VCaP (cell line): ENCODE measurements around the gene JADE1.

Source experiments
- H3K27ac ChIP-seq: fragments of 450-650 bp; 2 replicates; pipeline ENCODE4 v1.5.1; 2017
- CTCF ChIP-seq: fragments of 450-650 bp; conservative IDR thresholded peaks from 2 replicates; pipeline ENCODE4 v1.5.1; 2017; ENCODE audit warnings: mild to moderate bottlenecking, moderate library complexity

JADE1 gene

GRCh38 chr4:128776794-128777216, 32.7 kb upstream of the JADE1 start:
- no peak for TF ChIP-seq CTCF
- no peak overlapping the region for H3K27ac ChIP-seq

GRCh38 chr4:128780688-128781087, 28.8 kb upstream of the JADE1 start:
- no peak for TF ChIP-seq CTCF
- no peak overlapping the region for H3K27ac ChIP-seq

GRCh38 chr4:128782076-128782715, 27.3 kb upstream of the JADE1 start:
- TF ChIP-seq CTCF, result peak; percentile 67
- H3K27ac ChIP-seq, result no peak overlapping the region

- H3K27ac ChIP-seq, result no peak overlapping the region
- no peak for TF ChIP-seq CTCF
Observed at GRCh38 chr4:128782875-128783614, 26.5 kb upstream of the JADE1 start.

- no peak for TF ChIP-seq CTCF
- no peak overlapping the region for H3K27ac ChIP-seq
Observed at GRCh38 chr4:128787509-128788311, 21.8 kb upstream of the JADE1 start.

- no peak overlapping the region for H3K27ac ChIP-seq
- TF ChIP-seq CTCF, result no peak
Observed at GRCh38 chr4:128793859-128794672, 15.4 kb upstream of the JADE1 start.

GRCh38 chr4:128796934-128797333, 12.6 kb upstream of the JADE1 start:
- no peak for TF ChIP-seq CTCF
- no peak overlapping the region for H3K27ac ChIP-seq
